PC-3 (cell line): Measurements from ENCODE around the gene SMIM31. TPM values are rescaled to one million over a fixed set of nuclear protein-coding genes. Genes with fewer than 3 reads are reported as not detected.

Experiments
- ATAC-seq: fragments of 200-7000 bp; cut with Tn5 transposase; 2 replicates; pipeline ENCODE4 v1.9.1; 2020; ENCODE audit warnings: mild to moderate bottlenecking, moderate library complexity
- BruUV-seq: library from RNA; stranded (reverse); fragments of 400-500 nt; replicated peaks from 2 replicates; lab custom pipeline; 2021; lab: Mats Ljungman, UMichigan
- CTCF ChIA-PET: fragments of 300-600 bp; sonication (Branson Sonifier 250); formaldehyde crosslinking; loops from one replicate; lab custom pipeline; 2022; ENCODE audit warnings: antibody characterized with exemption; lab: Charles Lee
- POLR2A ChIA-PET: fragments of 300-600 bp; sonication (Branson Sonifier 250); formaldehyde crosslinking; loops from one replicate; lab custom pipeline; 2022; ENCODE audit warnings: antibody characterized with exemption; ENCODE audit not compliant: unreplicated experiment; lab: Charles Lee
- DNase-seq: peaks from one replicate; pipeline ENCODE4 v3.0.0-alpha.2; 2015
- H2AFZ ChIP-seq: fragments of 300-600 bp; sonication (generic); 2 replicates; pipeline ENCODE4 v1.6.0; 2016; ENCODE audit warnings: antibody characterized with exemption, low read length
- H3F3A ChIP-seq: fragments of 300-600 bp; sonication (generic); one replicate; pipeline ENCODE4 v1.6.0; 2017; ENCODE audit warnings: antibody characterized with exemption, low read length, control low read depth, mild to moderate bottlenecking; ENCODE audit not compliant: unreplicated experiment
- H3K27ac ChIP-seq: fragments of 300-600 bp; sonication (generic); 2 replicates; pipeline ENCODE4 v1.5.1; 2016; ENCODE audit warnings: mild to moderate bottlenecking, low read length
- H3K27me3 ChIP-seq: fragments of 300-600 bp; sonication (generic); 2 replicates; pipeline ENCODE4 v1.6.1; 2016; ENCODE audit warnings: low read length, mixed read lengths
- H3K36me3 ChIP-seq: fragments of 300-600 bp; sonication (generic); 2 replicates; pipeline ENCODE4 v1.6.1; 2016; ENCODE audit warnings: low read depth, mixed run types, low read length, mixed read lengths
- H3K4me1 ChIP-seq: fragments of 300-600 bp; sonication (generic); 2 replicates; pipeline ENCODE4 v1.5.1; 2016; ENCODE audit warnings: low read length; ENCODE audit not compliant: insufficient read depth
- H3K4me2 ChIP-seq: fragments of 300-600 bp; sonication (generic); 2 replicates; pipeline ENCODE4 v1.6.0; 2016; ENCODE audit warnings: low read length
- H3K4me3 ChIP-seq: fragments of 300-600 bp; sonication (generic); 2 replicates; pipeline ENCODE4 v1.5.1; 2016; ENCODE audit warnings: mild to moderate bottlenecking, low read length, mixed read lengths
- H3K79me2 ChIP-seq: fragments of 300-600 bp; sonication (generic); 2 replicates; pipeline ENCODE4 v1.6.1; 2017; ENCODE audit warnings: low read length, mixed read lengths
- H3K9ac ChIP-seq: fragments of 300-600 bp; sonication (generic); 2 replicates; pipeline ENCODE4 v1.6.0; 2016; ENCODE audit warnings: mild to moderate bottlenecking, low read length
- H3K9me2 ChIP-seq: fragments of 300-600 bp; sonication (generic); replicated peaks from 2 replicates; pipeline ENCODE4 v1.6.1; 2016; ENCODE audit warnings: mixed run types, low read length, mixed read lengths
- H3K9me3 ChIP-seq: fragments of 300-600 bp; sonication (generic); 2 replicates; pipeline ENCODE4 v1.6.1; 2016; ENCODE audit warnings: low read length, mixed read lengths
- H4K20me1 ChIP-seq: fragments of 300-600 bp; sonication (generic); 2 replicates; pipeline ENCODE4 v1.6.1; 2016; ENCODE audit warnings: low read length, mixed read lengths
- CTCF ChIP-seq: fragments of 300-600 bp; sonication (generic); conservative IDR thresholded peaks from 2 replicates; pipeline ENCODE4 v1.5.1; 2017; ENCODE audit warnings: antibody characterized with exemption, low read depth, mild to moderate bottlenecking, low read length
- EZH2 ChIP-seq: fragments of 300-600 bp; sonication (generic); IDR thresholded peaks from one replicate; pipeline ENCODE4 v1.6.1; 2017; ENCODE audit warnings: antibody characterized with exemption, mild to moderate bottlenecking, low read length; ENCODE audit not compliant: unreplicated experiment
- EZH2phosphoT487 ChIP-seq: fragments of 300-600 bp; sonication (generic); IDR thresholded peaks from 2 replicates; pipeline ENCODE4 v1.6.1; 2018; ENCODE audit warnings: mild to moderate bottlenecking, antibody characterized with exemption, low read length, borderline replicate concordance
- intact Hi-C: fragments of 100-400 bp; cut with micrococcal nuclease; formaldehyde crosslinking; loops from 2 replicates; pipeline ENCODE4 v1.9.0; 2023
- total RNA-seq: library from RNA; depleted of rRNA; stranded (reverse); fragments of >200 nt; gene quantifications from 2 replicates; pipeline ENCODE4 v1.2.3, GENCODE V29; 2014

Gene SMIM31
- total RNA-seq, 1 experiment from 2014 or later: not detected

GRCh38 chr4:164755432-164755831, 1.5 kb downstream of the SMIM31 start:
- ChIA-PET POLR2A (no interaction called here), CTCF (no interaction called here)
- no peaks in the 10 kb centered on the region for H3K27me3 ChIP-seq
- H3K27ac ChIP-seq: no peak overlapping the region
- H3K79me2 ChIP-seq: no peaks in the 10 kb centered on the region
- DNase-seq (no peak), ATAC-seq (no peak)
- intact Hi-C loops: no loop called here
- H3K4me2 ChIP-seq: no peak overlapping the region
- BruUV-seq: no TSS peak
- no peak overlapping the region for H3K4me3 ChIP-seq
- no peaks in the 10 kb centered on the region for H3K36me3 ChIP-seq
- no peaks in the 10 kb centered on the region for H3K9me2 ChIP-seq
- no peaks in the 10 kb centered on the region for H3F3A ChIP-seq
- no peak overlapping the region for H2AFZ ChIP-seq
- no peak for TF ChIP-seq EZH2
- TF ChIP-seq CTCF: no peak
- no peaks in the 10 kb centered on the region for H3K9me3 ChIP-seq
- H3K4me1 ChIP-seq: peaks cover 8% of the 10 kb centered on the region
- H3K9ac ChIP-seq: no peak overlapping the region
- H4K20me1 ChIP-seq: no peaks in the 10 kb centered on the region

- no peak for DNase-seq
- no peak for ATAC-seq
- Histone ChIP-seq H3K4me2 (no peak overlapping the region), H3K9me2 (no peaks in the 10 kb centered on the region), H3K27ac (no peak overlapping the region), H4K20me1 (no peaks in the 10 kb centered on the region), H3K4me1 (peaks cover 5% of the 10 kb centered on the region), H3K4me3 (no peak overlapping the region), H2AFZ (no peak overlapping the region), H3K79me2 (no peaks in the 10 kb centered on the region), H3K27me3 (no peaks in the 10 kb centered on the region), H3K36me3 (no peaks in the 10 kb centered on the region), H3K9me3 (no peaks in the 10 kb centered on the region), H3K9ac (no peak overlapping the region), H3F3A (no peaks in the 10 kb centered on the region)
- ChIA-PET POLR2A (no interaction called here), CTCF (no interaction called here)
- BruUV-seq: no TSS peak
- intact Hi-C loops: no loop called here
- TF ChIP-seq CTCF (no peak), EZH2 (no peak), EZH2phosphoT487 (no peak)
These were observed 2.8 kb downstream of the SMIM31 start for GRCh38 chr4:164756686-164757085.

GRCh38 chr4:164761241-164761640, 7.3 kb downstream of the SMIM31 start:
- ChIA-PET CTCF (interaction anchor here (0.6 kb wide), 1 partner anchor 239 kb away, joined by 3 read pairs; no protein-coding TSS in a partner anchor), POLR2A (no interaction called here)
- Histone ChIP-seq H3K9me2 (no peaks in the 10 kb centered on the region), H3K9me3 (no peaks in the 10 kb centered on the region), H3K27me3 (no peaks in the 10 kb centered on the region), H3K79me2 (no peaks in the 10 kb centered on the region), H3K9ac (no peak overlapping the region), H3K4me1 (no peaks in the 10 kb centered on the region), H3K27ac (no peak overlapping the region), H3F3A (no peaks in the 10 kb centered on the region), H3K4me2 (no peak overlapping the region), H2AFZ (no peak overlapping the region), H4K20me1 (no peaks in the 10 kb centered on the region), H3K4me3 (no peak overlapping the region), H3K36me3 (no peaks in the 10 kb centered on the region)
- BruUV-seq: no TSS peak
- no peak for DNase-seq
- ATAC-seq: no peak
- intact Hi-C loops: no loop called here
- TF ChIP-seq EZH2 (no peak), EZH2phosphoT487 (no peak), CTCF (no peak)
